Tibial artery (tissue), 4 donors: Measurements from ENCODE around the gene OR6C65.

ENCODE experiments used
- DNase-seq, 2 donors: peaks; one replicate each; pipeline ENCODE4 v3.0.0-alpha.2; 2019
- H3K27ac ChIP-seq, 2 donors: fragments of 200-600 bp; sonication (generic) in 1 of 2; 1 replicate in 1 of 2; 2 replicates in 1 of 2; pipeline ENCODE4 v1.5.1; 2018 to 2019; ENCODE audit warnings: mild to moderate bottlenecking in 1 of 2
- H3K27me3 ChIP-seq, 2 donors: fragments of 200-600 bp; sonication (generic) in 1 of 2; one replicate each; pipeline versions ENCODE4 v1.5.1 to v1.6.0; 2016 to 2019
- H3K36me3 ChIP-seq, 3 donors: fragments of 200-600 bp; sonication (generic) in 2 of 3; one replicate each; pipeline ENCODE4 v1.5.1; 2016 to 2019; ENCODE audit warnings: mild to moderate bottlenecking in 2 of 3
- H3K4me1 ChIP-seq, 4 donors: fragments of 200-600 bp; sonication (generic) in 2 of 4; 1 replicate in 3 of 4; 2 replicates in 1 of 4; pipeline ENCODE4 v1.5.1; 2016 to 2019
- H3K4me3 ChIP-seq, 2 donors: fragments of 200-600 bp; sonication (generic) in 1 of 2; 1 replicate in 1 of 2; 2 replicates in 1 of 2; pipeline ENCODE4 v1.5.1; 2018 to 2019; ENCODE audit warnings: mild to moderate bottlenecking in 2 of 2
- H3K9me3 ChIP-seq, 3 donors: fragments of 200-600 bp; sonication (generic) in 1 of 3; one replicate each; pipeline ENCODE4 v1.5.1; 2016 to 2019
- CTCF ChIP-seq, 2 experiments: fragments of 200-600 bp in 1 of 2; fragments of 450-650 bp in 1 of 2; IDR thresholded peaks; one replicate each; pipeline ENCODE4 v1.5.1; 2017 to 2019; ENCODE audit warnings: antibody characterized with exemption in 2 of 2, mild to moderate bottlenecking in 1 of 2, moderate library complexity in 1 of 2
- intact Hi-C: fragments of 100-400 bp; cut with DNase I; formaldehyde crosslinking; loops from one replicate; pipeline ENCODE4 v1.15.0; 2023; ENCODE audit warnings: low total_unique reads

The OR6C65 gene

GRCh38 chr12:55445357-55445756 lies 45.0 kb downstream of the OR6C65 start:
- intact Hi-C loops, result no loop called here

GRCh38 chr12:55446326-55446725 lies 46.0 kb downstream of the OR6C65 start:
- H3K27me3 ChIP-seq, result no peaks in the 10 kb centered on the region
- TF ChIP-seq CTCF (IDR thresholded peaks at IDR 0.05), result no peak
- no peak overlapping the region for H3K27ac ChIP-seq
- H3K36me3 ChIP-seq, result no peaks in the 10 kb centered on the region
- H3K9me3 ChIP-seq, result peaks cover 0 to 3% (median 0%) of the 10 kb centered on the region in 3 donors
- DNase-seq, result no peak
- intact Hi-C loops, result no loop called here
- H3K4me1 ChIP-seq, result no peaks in the 10 kb centered on the region
- no peak overlapping the region for H3K4me3 ChIP-seq

More at GRCh38 chr12:55445357-55445756, 45.0 kb downstream of the OR6C65 start:
- no peaks in the 10 kb centered on the region for H3K36me3 ChIP-seq
- H3K4me3 ChIP-seq, result no peak overlapping the region
- DNase-seq, result no peak
- H3K4me1 ChIP-seq, result no peaks in the 10 kb centered on the region
- H3K27ac ChIP-seq, result no peak overlapping the region
- no peaks in the 10 kb centered on the region for H3K27me3 ChIP-seq
- TF ChIP-seq CTCF (IDR thresholded peaks at IDR 0.05), result no peak
- H3K9me3 ChIP-seq, result peaks cover 0 to 4% (median 0%) of the 10 kb centered on the region in 3 donors

GRCh38 chr12:55448825-55449224 lies 48.5 kb downstream of the OR6C65 start:
- Histone ChIP-seq H3K27me3 (no peaks in the 10 kb centered on the region), H3K4me3 (no peak overlapping the region), H3K4me1 (no peaks in the 10 kb centered on the region), H3K27ac (no peak overlapping the region), H3K36me3 (no peaks in the 10 kb centered on the region), H3K9me3 (no peaks in the 10 kb centered on the region)
- no peak for DNase-seq
- intact Hi-C loops, result no loop called here
- TF ChIP-seq CTCF (IDR thresholded peaks at IDR 0.05), result no peak
